GM23338 (cell line): ENCODE measurements around the gene ARL8B. TPM values are rescaled to one million over a fixed set of nuclear protein-coding genes. Genes with fewer than 3 reads are reported as not detected.
"Not testable (repeated sequence)": the region's sequence is repeated elsewhere in the genome, so short reads cannot be mapped to it uniquely, and the experiment has no call there.

Experiments used
- ATAC-seq: fragments of 200-7000 bp; cut with Tn5 transposase; 3 replicates; pipeline ENCODE4 v1.9.1; 2020
- DNase-seq: peaks from one replicate; pipeline ENCODE4 v3.0.0-alpha.2; 2015; ENCODE audit warnings: low spot score
- H2AFZ ChIP-seq: fragments of 200-600 bp; sonication (generic); 2 replicates; pipeline ENCODE4 v1.8.0; 2016; ENCODE audit warnings: antibody characterized with exemption, mild to moderate bottlenecking, moderate library complexity
- H3F3A ChIP-seq: fragments of 200-600 bp; sonication (generic); replicated peaks from 2 replicates; pipeline ENCODE4 v1.8.0; 2017; ENCODE audit warnings: antibody characterized with exemption, mixed run types, low read depth
- H3K27ac ChIP-seq: fragments of 200-600 bp; sonication (generic); 2 replicates; pipeline ENCODE4 v1.6.1; 2016; ENCODE audit warnings: low read depth
- H3K27me3 ChIP-seq: fragments of 200-600 bp; sonication (generic); 2 replicates; pipeline ENCODE4 v1.8.0; 2016; ENCODE audit warnings: mild to moderate bottlenecking, mixed run types, moderate library complexity; ENCODE audit not compliant: insufficient read depth
- H3K36me3 ChIP-seq: fragments of 200-600 bp; sonication (generic); 2 replicates; pipeline ENCODE4 v1.8.0; 2016; ENCODE audit warnings: mild to moderate bottlenecking; ENCODE audit not compliant: insufficient read depth
- H3K4me1 ChIP-seq: fragments of 200-600 bp; sonication (generic); 2 replicates; pipeline ENCODE4 v1.8.0; 2016; ENCODE audit warnings: mild to moderate bottlenecking, moderate library complexity; ENCODE audit not compliant: insufficient read depth
- H3K4me2 ChIP-seq: fragments of 200-600 bp; sonication (generic); 2 replicates; pipeline ENCODE4 v1.7.1; 2017; ENCODE audit warnings: mixed run types
- H3K4me3 ChIP-seq: fragments of 200-600 bp; sonication (generic); 2 replicates; pipeline ENCODE4 v1.6.1; 2016; ENCODE audit warnings: mixed run types
- H3K79me2 ChIP-seq: fragments of 200-600 bp; sonication (generic); replicated peaks from 2 replicates; pipeline ENCODE4 v1.8.0; 2017; ENCODE audit warnings: mild to moderate bottlenecking; ENCODE audit not compliant: insufficient read depth
- H3K9me2 ChIP-seq: fragments of 200-600 bp; sonication (generic); 2 replicates; pipeline ENCODE4 v1.8.0; 2017; ENCODE audit not compliant: insufficient read depth
- H4K20me1 ChIP-seq: fragments of 200-600 bp; sonication (generic); replicated peaks from 2 replicates; pipeline ENCODE4 v1.8.0; 2017; ENCODE audit warnings: mild to moderate bottlenecking; ENCODE audit not compliant: insufficient read depth
- H3K27ac Mint-ChIP-seq: 2 replicates; pipeline ENCODE4 v1.8.0; 2020; ENCODE audit warnings: inconsistent platforms, mild to moderate bottlenecking, moderate library complexity, mixed read lengths
- H3K27me3 Mint-ChIP-seq: 3 replicates; pipeline ENCODE4 v1.8.0; 2022; ENCODE audit warnings: low read depth, mild to moderate bottlenecking, moderate library complexity, mixed read lengths, inconsistent platforms; ENCODE audit not compliant: insufficient read depth, poor library complexity
- H3K36me3 Mint-ChIP-seq: 3 replicates; pipeline ENCODE4 v1.8.0; 2021; ENCODE audit warnings: low read depth, mild to moderate bottlenecking, inconsistent platforms, moderate library complexity, mixed read lengths
- H3K4me1 Mint-ChIP-seq: 3 replicates; pipeline ENCODE4 v1.8.0; 2020; ENCODE audit warnings: mild to moderate bottlenecking, inconsistent platforms, mixed read lengths
- H3K4me3 Mint-ChIP-seq: 3 replicates; pipeline ENCODE4 v1.8.0; 2021; ENCODE audit warnings: moderate library complexity, mild to moderate bottlenecking, inconsistent platforms, mixed read lengths
- H3K9me3 Mint-ChIP-seq: 3 replicates; pipeline ENCODE4 v1.8.0; 2020; ENCODE audit warnings: moderate library complexity, mild to moderate bottlenecking, inconsistent platforms, mixed read lengths
- EZH2 ChIP-seq: fragments of 200-600 bp; sonication (generic); IDR thresholded peaks from one replicate; pipeline ENCODE4 v1.8.0; 2017; ENCODE audit warnings: antibody characterized with exemption, mild to moderate bottlenecking, low read depth; ENCODE audit not compliant: unreplicated experiment
- EZH2phosphoT487 ChIP-seq: fragments of 200-600 bp; sonication (generic); IDR thresholded peaks from one replicate; pipeline ENCODE4 v1.8.1; 2018; ENCODE audit warnings: antibody characterized with exemption; ENCODE audit not compliant: unreplicated experiment
- POLR2AphosphoS5 ChIP-seq: IDR thresholded peaks from 2 replicates; pipeline ENCODE4 v1.6.1; 2016; ENCODE audit warnings: antibody characterized with exemption, low read depth
- polyA plus RNA-seq: library from polyadenylated mRNA; unstranded; fragments of >200 nt; fragmentation: Nextera tagmentation; extraction: Ambion mirVana; gene quantifications from 2 replicates; pipeline ENCODE4 v1.2.1, GENCODE V29; 2016
- total RNA-seq: library from RNA; depleted of rRNA; stranded (reverse); fragments of >200 nt; shearing (Covaris generic); gene quantifications from 2 replicates; pipeline ENCODE4 v1.2.3, GENCODE V29; 2014
- TF ChIP-seq, protein P1 (sequence below): fragments of 250-450 bp; sonication (Bioruptor Pico); IDR thresholded peaks from 2 replicates; pipeline ENCODE4 v1.5.0; 2020; ENCODE audit warnings: mild to moderate bottlenecking, moderate library complexity
- TF ChIP-seq, protein P2 (sequence below): IDR thresholded peaks from one replicate; pipeline ENCODE4 v1.6.1; 2018; ENCODE audit warnings: antibody characterized with exemption; ENCODE audit not compliant: unreplicated experiment

Gene ARL8B
- total and polyA plus RNA-seq, 2 experiments from 2014 or later, result 25.5 to 40.8 TPM

DNA sequence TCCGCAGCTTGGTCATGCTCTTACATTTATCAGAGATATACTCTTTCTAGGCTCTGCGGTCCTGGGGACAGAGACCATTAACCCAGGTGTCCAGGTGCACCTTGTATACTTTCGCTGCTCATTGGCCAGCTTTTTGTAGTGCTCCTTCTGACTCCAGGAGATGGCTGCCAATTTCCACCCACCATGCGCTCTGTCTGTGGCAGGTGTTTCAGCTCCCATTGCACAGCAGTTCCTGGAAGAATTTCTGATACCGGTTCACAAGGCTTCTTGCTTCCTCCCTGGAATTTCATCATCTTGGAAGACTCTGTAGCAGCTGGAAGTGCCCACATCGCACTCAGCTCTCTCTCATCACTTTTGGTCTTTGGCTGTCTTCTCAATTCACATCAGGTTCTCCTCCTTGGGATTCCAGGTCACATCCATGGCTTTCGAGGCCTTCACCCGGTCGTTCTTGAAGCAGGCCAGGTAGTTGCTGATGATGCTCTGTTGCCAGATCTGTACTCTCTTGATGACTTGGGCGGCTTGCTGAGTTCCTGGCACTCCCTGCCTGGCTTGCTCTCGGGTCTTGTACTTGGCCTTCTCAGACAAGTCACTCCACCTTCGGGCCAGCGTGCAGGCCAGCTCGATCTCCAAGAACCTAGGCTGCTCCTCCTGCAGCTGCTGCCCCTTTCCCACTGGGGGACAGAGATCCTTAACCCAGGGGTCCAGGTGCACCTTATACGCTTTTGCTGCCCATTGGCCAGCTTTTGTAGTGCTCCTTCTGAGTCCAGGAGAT is 41.1 kb upstream of the ARL8B start (continued):
- TF ChIP-seq, protein P1, sequence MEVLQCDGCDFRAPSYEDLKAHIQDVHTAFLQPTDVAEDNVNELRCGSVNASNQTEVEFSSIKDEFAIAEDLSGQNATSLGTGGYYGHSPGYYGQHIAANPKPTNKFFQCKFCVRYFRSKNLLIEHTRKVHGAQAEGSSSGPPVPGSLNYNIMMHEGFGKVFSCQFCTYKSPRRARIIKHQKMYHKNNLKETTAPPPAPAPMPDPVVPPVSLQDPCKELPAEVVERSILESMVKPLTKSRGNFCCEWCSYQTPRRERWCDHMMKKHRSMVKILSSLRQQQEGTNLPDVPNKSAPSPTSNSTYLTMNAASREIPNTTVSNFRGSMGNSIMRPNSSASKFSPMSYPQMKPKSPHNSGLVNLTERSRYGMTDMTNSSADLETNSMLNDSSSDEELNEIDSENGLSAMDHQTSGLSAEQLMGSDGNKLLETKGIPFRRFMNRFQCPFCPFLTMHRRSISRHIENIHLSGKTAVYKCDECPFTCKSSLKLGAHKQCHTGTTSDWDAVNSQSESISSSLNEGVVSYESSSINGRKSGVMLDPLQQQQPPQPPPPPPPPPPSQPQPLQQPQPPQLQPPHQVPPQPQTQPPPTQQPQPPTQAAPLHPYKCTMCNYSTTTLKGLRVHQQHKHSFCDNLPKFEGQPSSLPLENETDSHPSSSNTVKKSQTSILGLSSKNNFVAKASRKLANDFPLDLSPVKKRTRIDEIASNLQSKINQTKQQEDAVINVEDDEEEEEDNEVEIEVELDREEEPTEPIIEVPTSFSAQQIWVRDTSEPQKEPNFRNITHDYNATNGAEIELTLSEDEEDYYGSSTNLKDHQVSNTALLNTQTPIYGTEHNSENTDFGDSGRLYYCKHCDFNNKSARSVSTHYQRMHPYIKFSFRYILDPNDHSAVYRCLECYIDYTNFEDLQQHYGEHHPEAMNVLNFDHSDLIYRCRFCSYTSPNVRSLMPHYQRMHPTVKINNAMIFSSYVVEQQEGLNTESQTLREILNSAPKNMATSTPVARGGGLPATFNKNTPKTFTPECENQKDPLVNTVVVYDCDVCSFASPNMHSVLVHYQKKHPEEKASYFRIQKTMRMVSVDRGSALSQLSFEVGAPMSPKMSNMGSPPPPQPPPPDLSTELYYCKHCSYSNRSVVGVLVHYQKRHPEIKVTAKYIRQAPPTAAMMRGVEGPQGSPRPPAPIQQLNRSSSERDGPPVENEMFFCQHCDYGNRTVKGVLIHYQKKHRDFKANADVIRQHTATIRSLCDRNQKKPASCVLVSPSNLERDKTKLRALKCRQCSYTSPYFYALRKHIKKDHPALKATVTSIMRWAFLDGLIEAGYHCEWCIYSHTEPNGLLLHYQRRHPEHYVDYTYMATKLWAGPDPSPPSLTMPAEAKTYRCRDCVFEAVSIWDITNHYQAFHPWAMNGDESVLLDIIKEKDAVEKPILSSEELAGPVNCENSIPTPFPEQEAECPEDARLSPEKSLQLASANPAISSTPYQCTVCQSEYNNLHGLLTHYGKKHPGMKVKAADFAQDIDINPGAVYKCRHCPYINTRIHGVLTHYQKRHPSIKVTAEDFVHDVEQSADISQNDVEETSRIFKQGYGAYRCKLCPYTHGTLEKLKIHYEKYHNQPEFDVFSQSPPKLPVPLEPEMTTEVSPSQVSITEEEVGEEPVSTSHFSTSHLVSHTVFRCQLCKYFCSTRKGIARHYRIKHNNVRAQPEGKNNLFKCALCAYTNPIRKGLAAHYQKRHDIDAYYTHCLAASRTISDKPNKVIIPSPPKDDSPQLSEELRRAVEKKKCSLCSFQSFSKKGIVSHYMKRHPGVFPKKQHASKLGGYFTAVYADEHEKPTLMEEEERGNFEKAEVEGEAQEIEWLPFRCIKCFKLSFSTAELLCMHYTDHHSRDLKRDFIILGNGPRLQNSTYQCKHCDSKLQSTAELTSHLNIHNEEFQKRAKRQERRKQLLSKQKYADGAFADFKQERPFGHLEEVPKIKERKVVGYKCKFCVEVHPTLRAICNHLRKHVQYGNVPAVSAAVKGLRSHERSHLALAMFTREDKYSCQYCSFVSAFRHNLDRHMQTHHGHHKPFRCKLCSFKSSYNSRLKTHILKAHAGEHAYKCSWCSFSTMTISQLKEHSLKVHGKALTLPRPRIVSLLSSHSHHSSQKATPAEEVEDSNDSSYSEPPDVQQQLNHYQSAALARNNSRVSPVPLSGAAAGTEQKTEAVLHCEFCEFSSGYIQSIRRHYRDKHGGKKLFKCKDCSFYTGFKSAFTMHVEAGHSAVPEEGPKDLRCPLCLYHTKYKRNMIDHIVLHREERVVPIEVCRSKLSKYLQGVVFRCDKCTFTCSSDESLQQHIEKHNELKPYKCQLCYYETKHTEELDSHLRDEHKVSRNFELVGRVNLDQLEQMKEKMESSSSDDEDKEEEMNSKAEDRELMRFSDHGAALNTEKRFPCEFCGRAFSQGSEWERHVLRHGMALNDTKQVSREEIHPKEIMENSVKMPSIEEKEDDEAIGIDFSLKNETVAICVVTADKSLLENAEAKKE (CRISPR knock-in tag), result no peak
- TF ChIP-seq, protein P2, sequence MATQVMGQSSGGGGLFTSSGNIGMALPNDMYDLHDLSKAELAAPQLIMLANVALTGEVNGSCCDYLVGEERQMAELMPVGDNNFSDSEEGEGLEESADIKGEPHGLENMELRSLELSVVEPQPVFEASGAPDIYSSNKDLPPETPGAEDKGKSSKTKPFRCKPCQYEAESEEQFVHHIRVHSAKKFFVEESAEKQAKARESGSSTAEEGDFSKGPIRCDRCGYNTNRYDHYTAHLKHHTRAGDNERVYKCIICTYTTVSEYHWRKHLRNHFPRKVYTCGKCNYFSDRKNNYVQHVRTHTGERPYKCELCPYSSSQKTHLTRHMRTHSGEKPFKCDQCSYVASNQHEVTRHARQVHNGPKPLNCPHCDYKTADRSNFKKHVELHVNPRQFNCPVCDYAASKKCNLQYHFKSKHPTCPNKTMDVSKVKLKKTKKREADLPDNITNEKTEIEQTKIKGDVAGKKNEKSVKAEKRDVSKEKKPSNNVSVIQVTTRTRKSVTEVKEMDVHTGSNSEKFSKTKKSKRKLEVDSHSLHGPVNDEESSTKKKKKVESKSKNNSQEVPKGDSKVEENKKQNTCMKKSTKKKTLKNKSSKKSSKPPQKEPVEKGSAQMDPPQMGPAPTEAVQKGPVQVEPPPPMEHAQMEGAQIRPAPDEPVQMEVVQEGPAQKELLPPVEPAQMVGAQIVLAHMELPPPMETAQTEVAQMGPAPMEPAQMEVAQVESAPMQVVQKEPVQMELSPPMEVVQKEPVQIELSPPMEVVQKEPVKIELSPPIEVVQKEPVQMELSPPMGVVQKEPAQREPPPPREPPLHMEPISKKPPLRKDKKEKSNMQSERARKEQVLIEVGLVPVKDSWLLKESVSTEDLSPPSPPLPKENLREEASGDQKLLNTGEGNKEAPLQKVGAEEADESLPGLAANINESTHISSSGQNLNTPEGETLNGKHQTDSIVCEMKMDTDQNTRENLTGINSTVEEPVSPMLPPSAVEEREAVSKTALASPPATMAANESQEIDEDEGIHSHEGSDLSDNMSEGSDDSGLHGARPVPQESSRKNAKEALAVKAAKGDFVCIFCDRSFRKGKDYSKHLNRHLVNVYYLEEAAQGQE, result no peak
- TF ChIP-seq POLR2AphosphoS5 (no peak), EZH2phosphoT487 (no peak), EZH2 (no peak)

DNA sequence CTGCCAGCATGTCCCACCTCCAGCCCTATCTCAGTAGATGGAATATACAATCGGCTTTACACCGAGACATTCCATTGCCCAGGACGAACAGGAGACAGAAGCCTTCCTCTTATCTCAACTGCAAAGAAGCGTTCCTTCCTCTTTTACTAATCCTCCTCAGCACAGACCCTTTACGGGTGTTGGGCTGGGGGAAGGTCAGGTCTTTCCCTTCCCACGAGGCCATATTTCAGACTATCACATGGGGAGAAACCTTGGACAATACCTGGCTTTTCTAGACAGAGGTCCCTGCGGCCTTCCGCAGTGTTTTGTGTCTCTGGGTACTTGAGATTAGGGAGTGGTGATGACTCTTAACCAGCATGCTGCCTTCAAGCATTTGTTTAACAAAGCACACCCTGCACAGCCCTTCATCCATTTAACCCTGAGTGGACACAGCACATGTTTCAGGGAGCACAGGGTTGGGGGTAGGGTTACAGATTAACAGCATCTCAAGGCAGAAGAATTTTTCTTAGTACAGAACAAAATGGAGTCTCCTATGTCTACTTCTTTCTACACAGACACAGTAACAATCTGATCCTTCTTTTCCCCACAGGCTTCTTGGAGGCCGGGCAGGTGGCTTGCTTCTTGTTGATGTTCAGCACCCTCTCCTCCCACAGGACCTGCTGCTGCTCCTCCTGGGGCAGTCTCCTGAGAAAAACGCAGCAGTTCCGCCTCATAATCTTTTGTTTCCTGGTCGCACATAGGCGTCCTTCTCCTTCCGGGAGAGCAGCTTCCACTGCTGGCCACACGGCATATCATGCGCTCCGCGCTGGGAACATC is 39.9 kb upstream of the ARL8B start:
- H3K4me2 ChIP-seq, H3K27me3 ChIP-seq, DNase-seq, H3K27ac ChIP-seq, H3K4me3 Mint-ChIP-seq, H3K36me3 ChIP-seq, H3K27ac Mint-ChIP-seq, H3K79me2 ChIP-seq, H3K9me3 Mint-ChIP-seq, H3K27me3 Mint-ChIP-seq, H3K4me1 Mint-ChIP-seq, H3K4me1 ChIP-seq, H4K20me1 ChIP-seq, H3K36me3 Mint-ChIP-seq, H3F3A ChIP-seq, H3K4me3 ChIP-seq, H3K9me2 ChIP-seq, ATAC-seq: not testable (repeated sequence)
- peak overlapping the region; percentile 43; the same call in 1 of the 2 replicates for H2AFZ ChIP-seq
